HUES6 (cell line): ENCODE measurements around the gene ARL14EP.

ENCODE experiments used
- H3K27ac ChIP-seq: 2 replicates; pipeline ENCODE4 v1.7.0; 2013; ENCODE audit warnings: low read depth, mild to moderate bottlenecking, low read length, inconsistent platforms
- H3K27me3 ChIP-seq: 2 replicates; pipeline ENCODE4 v1.6.1; 2013; ENCODE audit warnings: low read length; ENCODE audit not compliant: control insufficient read depth, insufficient read depth
- H3K36me3 ChIP-seq: 2 replicates; pipeline ENCODE4 v1.6.1; 2013; ENCODE audit warnings: low read length; ENCODE audit not compliant: control insufficient read depth, insufficient read depth
- H3K4me1 ChIP-seq: 2 replicates; pipeline ENCODE4 v1.6.1; 2013; ENCODE audit warnings: low read length; ENCODE audit not compliant: control insufficient read depth, insufficient read depth
- H3K4me3 ChIP-seq: 2 replicates; pipeline ENCODE4 v1.5.1; 2013; ENCODE audit warnings: low read depth, low read length
- H3K9ac ChIP-seq: one replicate; pipeline ENCODE4 v1.6.1; 2013; ENCODE audit warnings: mild to moderate bottlenecking, low read length
- H3K9me3 ChIP-seq: 2 replicates; pipeline ENCODE4 v1.6.1; 2013; ENCODE audit warnings: low read depth, low read length; ENCODE audit not compliant: control insufficient read depth, insufficient read depth

ARL14EP gene

GRCh38 chr11:30351061-30351460 is 28.2 kb downstream of the ARL14EP start:
- no peak overlapping the region for H3K27ac ChIP-seq
- H3K4me1 ChIP-seq = no peaks in the 10 kb centered on the region
- H3K9me3 ChIP-seq = peaks cover 12% of the 10 kb centered on the region; the same call in 1 of the 2 replicates
- no peak overlapping the region for H3K9ac ChIP-seq
- H3K36me3 ChIP-seq = no peaks in the 10 kb centered on the region
- no peaks in the 10 kb centered on the region for H3K27me3 ChIP-seq
- no peak overlapping the region for H3K4me3 ChIP-seq

GRCh38 chr11:30356391-30356790 is 33.5 kb downstream of the ARL14EP start:
- no peak overlapping the region for H3K9ac ChIP-seq
- H3K27ac ChIP-seq = no peak overlapping the region
- H3K36me3 ChIP-seq = no peaks in the 10 kb centered on the region

GRCh38 chr11:30357872-30358271 is 35.0 kb downstream of the ARL14EP start:
- H3K36me3 ChIP-seq = no peaks in the 10 kb centered on the region
- peaks cover 7% of the 10 kb centered on the region; the same call in 1 of the 2 replicates for H3K9me3 ChIP-seq
- H3K4me3 ChIP-seq = no peak overlapping the region
- H3K27me3 ChIP-seq = no peaks in the 10 kb centered on the region
- no peaks in the 10 kb centered on the region for H3K4me1 ChIP-seq
- no peak overlapping the region for H3K9ac ChIP-seq
- no peak overlapping the region for H3K27ac ChIP-seq

More at GRCh38 chr11:30356391-30356790, 33.5 kb downstream of the ARL14EP start:
- H3K4me1 ChIP-seq = no peaks in the 10 kb centered on the region
- H3K27me3 ChIP-seq = no peaks in the 10 kb centered on the region
- no peak overlapping the region for H3K4me3 ChIP-seq
- H3K9me3 ChIP-seq = peaks cover 7% of the 10 kb centered on the region; the same call in 1 of the 2 replicates

- Histone ChIP-seq H3K4me3 (no peak overlapping the region), H3K36me3 (no peaks in the 10 kb centered on the region), H3K27me3 (no peaks in the 10 kb centered on the region), H3K4me1 (no peaks in the 10 kb centered on the region), H3K9me3 (peaks cover 7% of the 10 kb centered on the region; the same call in 1 of the 2 replicates), H3K9ac (no peak overlapping the region), H3K27ac (no peak overlapping the region)
These were observed 35.6 kb downstream of the ARL14EP start for GRCh38 chr11:30358536-30358935.

DNA sequence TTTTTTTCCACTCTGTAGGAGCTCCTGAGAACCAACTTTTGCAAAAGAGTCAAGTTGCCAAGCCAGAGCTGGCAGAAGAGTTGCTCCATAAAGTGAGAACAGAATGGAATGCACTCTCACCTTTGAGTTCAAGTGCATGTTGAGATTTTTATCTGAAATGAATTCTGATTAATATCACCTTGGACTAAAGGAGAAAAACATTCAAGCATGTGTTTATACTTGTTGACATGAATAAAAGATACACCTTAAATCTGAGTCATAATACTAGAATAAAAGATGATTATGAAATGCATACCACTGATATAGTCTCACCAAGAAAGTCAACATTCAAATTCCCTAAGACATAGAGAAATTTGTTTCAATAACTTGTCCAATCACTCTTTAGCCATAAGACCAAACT is 37.8 kb downstream of the ARL14EP start:
- H3K27me3 ChIP-seq = no peaks in the 10 kb centered on the region
- H3K9me3 ChIP-seq = no peaks in the 10 kb centered on the region
- peaks cover 8% of the 10 kb centered on the region for H3K4me1 ChIP-seq
- H3K36me3 ChIP-seq = no peaks in the 10 kb centered on the region
- no peak overlapping the region for H3K27ac ChIP-seq
- no peak overlapping the region for H3K4me3 ChIP-seq
- H3K9ac ChIP-seq = no peak overlapping the region

- peaks cover 10% of the 10 kb centered on the region for H3K4me1 ChIP-seq
- H3K36me3 ChIP-seq = no peaks in the 10 kb centered on the region
- no peak overlapping the region for H3K4me3 ChIP-seq
- H3K9ac ChIP-seq = no peak overlapping the region
- H3K9me3 ChIP-seq = 0 out of 2 replicates have a peak, but pooled peaks cover 3% of the 10 kb centered on the region
- H3K27ac ChIP-seq = no peak overlapping the region
- H3K27me3 ChIP-seq = no peaks in the 10 kb centered on the region
These were observed 41.4 kb downstream of the ARL14EP start for GRCh38 chr11:30364139-30364836.

DNA sequence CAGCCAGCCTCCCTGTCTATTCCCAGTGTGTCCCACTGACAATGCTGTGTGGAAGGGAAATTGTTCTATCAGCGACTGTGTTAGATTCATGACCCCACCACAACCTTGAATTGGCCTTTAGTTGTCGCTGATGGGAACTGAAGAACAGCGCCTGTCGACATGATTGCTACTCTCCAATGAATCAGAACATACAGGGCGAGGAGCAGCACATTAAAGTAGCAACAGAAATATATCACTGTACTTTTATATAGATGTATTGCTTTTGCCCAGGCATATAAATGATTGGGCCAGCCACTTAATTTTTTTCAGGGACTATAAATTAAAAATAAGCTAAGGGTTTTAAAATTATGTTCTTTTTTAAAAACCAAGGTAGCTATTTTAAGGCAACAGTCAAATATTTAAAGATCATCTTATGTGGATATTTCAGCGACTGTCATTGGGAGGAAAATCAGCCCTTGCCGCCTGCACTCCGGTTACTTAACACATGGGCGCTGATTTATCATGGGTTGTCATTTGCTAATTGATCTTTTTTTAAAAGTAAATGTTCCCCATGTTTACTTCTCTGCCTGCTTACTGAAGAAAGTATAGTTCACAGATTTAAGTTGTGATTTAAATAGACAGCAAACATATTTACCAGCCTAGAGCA is 42.1 kb downstream of the ARL14EP start:
- no peaks in the 10 kb centered on the region for H3K27me3 ChIP-seq
- H3K9ac ChIP-seq = no peak overlapping the region
- H3K4me3 ChIP-seq = no peak overlapping the region
- H3K4me1 ChIP-seq = peaks cover 10% of the 10 kb centered on the region
- no peak overlapping the region for H3K27ac ChIP-seq
- no peaks in the 10 kb centered on the region for H3K36me3 ChIP-seq
- H3K9me3 ChIP-seq = 0 out of 2 replicates have a peak, but pooled peaks cover 3% of the 10 kb centered on the region

DNA sequence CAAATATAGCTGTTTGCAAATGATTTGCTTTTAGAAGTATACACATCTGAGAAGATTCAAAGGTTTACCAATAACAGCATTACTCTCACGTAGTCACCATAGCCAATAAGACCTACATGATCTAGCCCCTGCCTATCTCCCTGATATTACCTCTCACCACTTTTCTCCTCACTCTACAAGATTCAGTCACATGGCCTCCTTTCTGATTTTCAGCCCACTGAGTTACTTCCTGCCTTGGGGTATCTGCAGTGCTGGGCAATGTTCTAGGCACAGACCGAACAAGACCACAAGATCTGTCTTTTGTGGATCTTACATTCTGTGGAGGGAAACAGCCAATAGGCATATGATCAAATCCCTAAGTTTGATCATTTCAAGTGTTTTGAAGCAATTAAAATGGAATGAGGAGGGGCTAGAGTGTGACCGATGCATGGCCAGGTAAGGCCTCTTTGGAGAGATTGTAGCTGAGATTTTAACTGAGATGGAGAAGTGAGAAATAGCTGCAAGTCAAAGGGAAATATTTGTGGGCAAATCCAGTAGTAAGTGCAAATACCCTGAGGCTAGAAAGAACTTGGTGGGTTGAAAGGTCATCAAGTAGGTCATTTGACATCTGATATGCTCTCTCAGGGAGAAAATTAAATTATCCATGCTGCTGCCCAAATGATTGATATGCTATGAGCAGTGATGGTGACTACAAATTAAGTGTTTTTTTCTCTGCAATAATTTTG is 43.1 kb downstream of the ARL14EP start:
- Histone ChIP-seq H3K4me3 (no peak overlapping the region), H3K9me3 (0 out of 2 replicates have a peak, but pooled peaks cover 3% of the 10 kb centered on the region), H3K36me3 (no peaks in the 10 kb centered on the region), H3K9ac (no peak overlapping the region), H3K4me1 (peaks cover 10% of the 10 kb centered on the region), H3K27me3 (no peaks in the 10 kb centered on the region), H3K27ac (no peak overlapping the region)

- Histone ChIP-seq H3K4me3 (no peak overlapping the region), H3K4me1 (peaks cover 10% of the 10 kb centered on the region), H3K36me3 (no peaks in the 10 kb centered on the region), H3K27me3 (no peaks in the 10 kb centered on the region), H3K27ac (no peak overlapping the region), H3K9ac (no peak overlapping the region), H3K9me3 (0 out of 2 replicates have a peak, but pooled peaks cover 3% of the 10 kb centered on the region)
These were observed 45.5 kb downstream of the ARL14EP start for GRCh38 chr11:30368394-30368793.

GRCh38 chr11:30370164-30370563 is 47.3 kb downstream of the ARL14EP start:
- no peaks in the 10 kb centered on the region for H3K27me3 ChIP-seq
- H3K9me3 ChIP-seq = 0 out of 2 replicates have a peak, but pooled peaks cover 3% of the 10 kb centered on the region

DNA sequence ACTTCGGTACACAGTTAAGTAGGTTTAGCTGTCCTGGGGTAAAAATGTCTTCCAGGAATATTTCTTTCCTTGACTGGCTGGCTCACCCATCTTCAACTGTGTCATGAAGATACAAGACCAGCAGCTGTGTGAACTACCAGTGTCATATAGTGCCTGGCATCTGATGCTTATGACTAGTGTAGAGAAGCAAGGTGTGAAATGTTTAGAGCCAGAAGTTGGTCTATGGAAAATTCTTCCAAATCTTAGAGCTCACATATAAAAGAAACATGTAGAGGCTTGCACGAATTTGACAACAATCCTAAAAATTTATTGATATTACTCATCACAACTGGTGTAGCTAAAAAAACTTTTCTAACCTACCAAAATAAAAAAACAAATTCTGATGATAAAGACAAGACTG is 54.4 kb downstream of the ARL14EP start:
- H3K36me3 ChIP-seq = no peaks in the 10 kb centered on the region
- no peak overlapping the region for H3K4me3 ChIP-seq
- H3K9ac ChIP-seq = no peak overlapping the region
- no peaks in the 10 kb centered on the region for H3K27me3 ChIP-seq
- no peaks in the 10 kb centered on the region for H3K9me3 ChIP-seq
- H3K4me1 ChIP-seq = peaks cover 6% of the 10 kb centered on the region; the same call in 1 of the 2 replicates
- H3K27ac ChIP-seq = no peak overlapping the region

More at GRCh38 chr11:30370164-30370563, 47.3 kb downstream of the ARL14EP start:
- H3K4me1 ChIP-seq = peaks cover 3% of the 10 kb centered on the region; the same call in 1 of the 2 replicates
- no peaks in the 10 kb centered on the region for H3K36me3 ChIP-seq
- H3K4me3 ChIP-seq = no peak overlapping the region
- H3K9ac ChIP-seq = no peak overlapping the region
- no peak overlapping the region for H3K27ac ChIP-seq
